HK-2 (cell line): Measurements from ENCODE around the gene PIEZO2.

Experiments used
- DNase-seq: peaks from one replicate; pipeline ENCODE4 v3.0.0-alpha.2; 2018; ENCODE audit not compliant: unreplicated experiment

PIEZO2 gene

GRCh38 chr18:10843565-10843964, 305.8 kb downstream of the PIEZO2 start:
- DNase-seq = no peak

- DNase-seq = no peak
These were observed 306.5 kb downstream of the PIEZO2 start for GRCh38 chr18:10842861-10843260.

- DNase-seq = no peak
These were observed 307.0 kb downstream of the PIEZO2 start for GRCh38 chr18:10842371-10842770.

- no peak for DNase-seq
These were observed 308.2 kb downstream of the PIEZO2 start for GRCh38 chr18:10841203-10841602.

- no peak for DNase-seq
These were observed 308.6 kb downstream of the PIEZO2 start for GRCh38 chr18:10840743-10841142.

- no peak for DNase-seq
These were observed 309.9 kb downstream of the PIEZO2 start for GRCh38 chr18:10839421-10839820.

- no peak for DNase-seq
These were observed 310.8 kb downstream of the PIEZO2 start for GRCh38 chr18:10838553-10838952.

GRCh38 chr18:10834128-10834815, 315.1 kb downstream of the PIEZO2 start:
- no peak for DNase-seq

GRCh38 chr18:10833656-10834055, 315.7 kb downstream of the PIEZO2 start:
- DNase-seq = no peak

GRCh38 chr18:10826400-10826799, 323.0 kb downstream of the PIEZO2 start:
- DNase-seq = no peak

GRCh38 chr18:10822456-10822855, 326.9 kb downstream of the PIEZO2 start:
- no peak for DNase-seq

- DNase-seq = no peak
These were observed 328.7 kb downstream of the PIEZO2 start for GRCh38 chr18:10820681-10821080.

GRCh38 chr18:10814336-10814735, 335.0 kb downstream of the PIEZO2 start:
- DNase-seq = no peak

- DNase-seq = no peak
These were observed 343.7 kb downstream of the PIEZO2 start for GRCh38 chr18:10805587-10806118.

- DNase-seq = no peak
These were observed 345.2 kb downstream of the PIEZO2 start for GRCh38 chr18:10804126-10804525.

- DNase-seq = peak; percentile 25
These were observed 350.4 kb downstream of the PIEZO2 start for GRCh38 chr18:10798727-10799550.

GRCh38 chr18:10797896-10798295, 351.5 kb downstream of the PIEZO2 start:
- no peak for DNase-seq

GRCh38 chr18:10794771-10795170, 354.6 kb downstream of the PIEZO2 start:
- DNase-seq = no peak

GRCh38 chr18:10793730-10794370, 355.5 kb downstream of the PIEZO2 start:
- no peak for DNase-seq

GRCh38 chr18:10792181-10792580, 357.2 kb downstream of the PIEZO2 start:
- DNase-seq = no peak

- no peak for DNase-seq
These were observed 358.1 kb downstream of the PIEZO2 start for GRCh38 chr18:10791169-10791831.

- DNase-seq = no peak
These were observed 360.2 kb downstream of the PIEZO2 start for GRCh38 chr18:10789180-10789579.
